Breast epithelium (tissue), 3 donors: Measurements from ENCODE around the gene CES4A.

Experiments
- CTCF ChIP-seq, 3 donors: fragments of 450-650 bp; IDR thresholded peaks; one replicate each; pipeline ENCODE4 v1.5.1; 2016 to 2017; ENCODE audit warnings: antibody characterized with exemption in 3 of 3, mild to moderate bottlenecking in 3 of 3, moderate library complexity in 3 of 3
- POLR2A ChIP-seq: fragments of 450-650 bp; IDR thresholded peaks from one replicate; pipeline ENCODE4 v1.6.1; 2016; ENCODE audit warnings: antibody characterized with exemption, mild to moderate bottlenecking, moderate library complexity
- POLR2AphosphoS5 ChIP-seq, 3 donors: sonication (generic); formaldehyde crosslinking; IDR thresholded peaks; one replicate each; pipeline ENCODE4 v1.6.1; 2017; ENCODE audit warnings: antibody characterized with exemption in 3 of 3

GRCh38 chr16:67001726-67002125 lies 13.3 kb downstream of the CES4A start:
- no peak for TF ChIP-seq CTCF (IDR thresholded peaks at IDR 0.05)
- no peak for TF ChIP-seq POLR2A
- TF ChIP-seq POLR2AphosphoS5 (IDR thresholded peaks at IDR 0.05), result no peak
